ENCODE data around the gene SGMS2. TPM values are rescaled to one million over a fixed set of nuclear protein-coding genes. Genes with fewer than 3 reads are reported as not detected.

The SGMS2 gene
- total RNA-seq, 3 donors from 2014 or later, result 47.2 to 76.7 (median 56.3) TPM

- intact Hi-C loops (cut with DNase I; ENCODE audit: low total_unique reads), result no loop called here
These were observed 110.5 kb downstream of the SGMS2 start for GRCh38 chr4:107935246-107935645.

GRCh38 chr4:107937040-107937439, 112.3 kb downstream of the SGMS2 start:
- Histone ChIP-seq H3K36me3 (no peaks in the 10 kb centered on the region), H3K27ac (no peak overlapping the region), H3K4me3 (no peak overlapping the region), H3K27me3 (no peaks in the 10 kb centered on the region), H3K9me3 (no peaks in the 10 kb centered on the region), H3K4me1 (no peaks in the 10 kb centered on the region)
- intact Hi-C loops (cut with DNase I; ENCODE audit: low total_unique reads), result no loop called here
- TF ChIP-seq POLR2AphosphoS5 (IDR thresholded peaks at IDR 0.05) (no peak), POLR2A (IDR thresholded peaks at IDR 0.05) (no peak)
- TF ChIP-seq, protein P1, sequence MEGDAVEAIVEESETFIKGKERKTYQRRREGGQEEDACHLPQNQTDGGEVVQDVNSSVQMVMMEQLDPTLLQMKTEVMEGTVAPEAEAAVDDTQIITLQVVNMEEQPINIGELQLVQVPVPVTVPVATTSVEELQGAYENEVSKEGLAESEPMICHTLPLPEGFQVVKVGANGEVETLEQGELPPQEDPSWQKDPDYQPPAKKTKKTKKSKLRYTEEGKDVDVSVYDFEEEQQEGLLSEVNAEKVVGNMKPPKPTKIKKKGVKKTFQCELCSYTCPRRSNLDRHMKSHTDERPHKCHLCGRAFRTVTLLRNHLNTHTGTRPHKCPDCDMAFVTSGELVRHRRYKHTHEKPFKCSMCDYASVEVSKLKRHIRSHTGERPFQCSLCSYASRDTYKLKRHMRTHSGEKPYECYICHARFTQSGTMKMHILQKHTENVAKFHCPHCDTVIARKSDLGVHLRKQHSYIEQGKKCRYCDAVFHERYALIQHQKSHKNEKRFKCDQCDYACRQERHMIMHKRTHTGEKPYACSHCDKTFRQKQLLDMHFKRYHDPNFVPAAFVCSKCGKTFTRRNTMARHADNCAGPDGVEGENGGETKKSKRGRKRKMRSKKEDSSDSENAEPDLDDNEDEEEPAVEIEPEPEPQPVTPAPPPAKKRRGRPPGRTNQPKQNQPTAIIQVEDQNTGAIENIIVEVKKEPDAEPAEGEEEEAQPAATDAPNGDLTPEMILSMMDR (IDR thresholded peaks at IDR 0.05), result no peak
- DNase-seq (ENCODE audit: low spot score in 2 of 2), result no peak

More at GRCh38 chr4:107935246-107935645, 110.5 kb downstream of the SGMS2 start:
- Histone ChIP-seq H3K9me3 (no peaks in the 10 kb centered on the region), H3K4me3 (no peak overlapping the region), H3K4me1 (no peaks in the 10 kb centered on the region), H3K27me3 (no peaks in the 10 kb centered on the region), H3K27ac (no peak overlapping the region), H3K36me3 (no peaks in the 10 kb centered on the region)
- TF ChIP-seq POLR2A (IDR thresholded peaks at IDR 0.05) (no peak), POLR2AphosphoS5 (IDR thresholded peaks at IDR 0.05) (no peak)
- TF ChIP-seq, protein P1 (IDR thresholded peaks at IDR 0.05), result no peak
- no peak for DNase-seq (ENCODE audit: low spot score in 2 of 2)

DNA sequence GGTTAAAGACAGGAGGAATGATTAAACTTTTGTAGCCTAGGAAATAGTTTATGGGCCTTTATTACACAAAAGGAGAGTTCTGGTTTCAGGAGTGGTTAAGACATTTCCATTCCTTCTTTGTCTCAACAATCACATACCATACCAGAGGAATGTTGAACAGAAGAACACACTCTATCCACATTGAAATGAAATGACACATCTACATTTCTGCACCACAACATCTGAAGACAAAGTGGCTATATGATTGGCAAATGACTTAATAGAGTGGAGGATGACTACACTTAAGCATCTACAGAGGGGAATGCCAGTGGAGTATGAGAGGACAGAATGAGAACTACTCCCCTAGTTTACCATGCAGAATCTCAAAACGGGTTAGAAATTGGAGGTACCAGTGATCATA, 114.6 kb downstream of the SGMS2 start:
- intact Hi-C loops (cut with DNase I; ENCODE audit: low total_unique reads), result no loop called here

GRCh38 chr4:107945809-107946208, 121.1 kb downstream of the SGMS2 start:
- DNase-seq (ENCODE audit: low spot score in 2 of 2), result no peak
- Histone ChIP-seq H3K27ac (no peak overlapping the region), H3K36me3 (no peaks in the 10 kb centered on the region), H3K9me3 (no peaks in the 10 kb centered on the region), H3K27me3 (no peaks in the 10 kb centered on the region), H3K4me1 (no peaks in the 10 kb centered on the region), H3K4me3 (no peak overlapping the region)
- TF ChIP-seq, protein P1 (IDR thresholded peaks at IDR 0.05), result no peak
- TF ChIP-seq POLR2A (IDR thresholded peaks at IDR 0.05) (no peak), POLR2AphosphoS5 (IDR thresholded peaks at IDR 0.05) (no peak)
- intact Hi-C loops (cut with DNase I; ENCODE audit: low total_unique reads), result no loop called here

More for the DNA sequence above, 114.6 kb downstream of the SGMS2 start:
- Histone ChIP-seq H3K36me3 (no peaks in the 10 kb centered on the region), H3K9me3 (no peaks in the 10 kb centered on the region), H3K4me3 (no peak overlapping the region), H3K27me3 (no peaks in the 10 kb centered on the region), H3K27ac (no peak overlapping the region), H3K4me1 (no peaks in the 10 kb centered on the region)
- TF ChIP-seq POLR2A (IDR thresholded peaks at IDR 0.05), result no peak
- TF ChIP-seq, protein P1 (IDR thresholded peaks at IDR 0.05), result no peak
- TF ChIP-seq POLR2AphosphoS5 (IDR thresholded peaks at IDR 0.05), result no peak
- no peak for DNase-seq (ENCODE audit: low spot score in 2 of 2)

GRCh38 chr4:107950746-107951540, 126.2 kb downstream of the SGMS2 start:
- Histone ChIP-seq H3K27me3 (no peaks in the 10 kb centered on the region), H3K36me3 (no peaks in the 10 kb centered on the region), H3K4me3 (no peak overlapping the region), H3K27ac (no peak overlapping the region), H3K4me1 (no peaks in the 10 kb centered on the region), H3K9me3 (no peaks in the 10 kb centered on the region)
- intact Hi-C loops (cut with DNase I; ENCODE audit: low total_unique reads), result no loop called here
- TF ChIP-seq, protein P1 (IDR thresholded peaks at IDR 0.05), result no peak
- no peak for TF ChIP-seq POLR2A (IDR thresholded peaks at IDR 0.05)
- no peak for TF ChIP-seq POLR2AphosphoS5 (IDR thresholded peaks at IDR 0.05)
- DNase-seq (ENCODE audit: low spot score in 2 of 2), result no peak

Data from breast epithelium (tissue), 4 donors.